GM21529 (cell line): ENCODE measurements around the gene RAB10.
A peak's percentile ranks its signal among the peaks of the same experiment; 100 is the strongest.
"Not testable (repeated sequence)": the region's sequence is repeated elsewhere in the genome, so short reads cannot be mapped to it uniquely, and the experiment has no call there.

Experiments used
- ATAC-seq: cut with Tn5 transposase; IDR thresholded peaks from one replicate; pipeline ENCODE4 v1.9.1; 2021; ENCODE audit not compliant: unreplicated experiment

The RAB10 gene

DNA sequence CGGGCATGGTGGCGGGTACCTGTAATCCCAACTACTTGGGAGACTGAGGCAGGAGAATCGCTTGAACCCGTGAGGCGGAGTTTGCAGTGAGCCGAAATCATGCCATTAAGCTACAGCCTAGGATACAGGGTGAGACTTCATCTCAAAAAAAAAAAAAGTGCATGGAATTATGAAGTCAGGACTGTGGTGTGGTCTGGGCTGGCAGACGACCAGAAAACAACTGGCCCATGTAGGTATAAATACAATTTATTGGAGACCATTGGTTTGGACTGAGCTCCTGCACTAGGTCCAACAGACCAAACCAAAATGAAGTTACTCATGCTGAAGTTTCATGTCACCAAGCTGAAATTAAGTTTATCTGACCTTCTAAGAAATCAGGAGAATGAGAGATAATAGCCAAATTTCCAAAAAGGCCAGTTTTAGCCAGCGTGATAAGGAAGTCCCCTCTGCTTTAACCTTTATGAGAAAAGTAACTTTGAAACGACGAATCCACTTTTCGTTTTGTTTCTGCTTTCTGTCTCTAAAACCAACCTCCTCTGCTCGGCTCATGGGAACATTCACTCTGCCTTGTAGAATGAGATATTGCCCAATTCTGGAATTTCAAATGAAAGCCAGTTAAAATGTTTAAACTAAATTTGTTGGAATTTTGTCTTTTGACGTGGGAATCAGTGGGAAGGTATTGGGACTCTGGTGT is 17.7 kb upstream of the RAB10 start:
- no peak for ATAC-seq

DNA sequence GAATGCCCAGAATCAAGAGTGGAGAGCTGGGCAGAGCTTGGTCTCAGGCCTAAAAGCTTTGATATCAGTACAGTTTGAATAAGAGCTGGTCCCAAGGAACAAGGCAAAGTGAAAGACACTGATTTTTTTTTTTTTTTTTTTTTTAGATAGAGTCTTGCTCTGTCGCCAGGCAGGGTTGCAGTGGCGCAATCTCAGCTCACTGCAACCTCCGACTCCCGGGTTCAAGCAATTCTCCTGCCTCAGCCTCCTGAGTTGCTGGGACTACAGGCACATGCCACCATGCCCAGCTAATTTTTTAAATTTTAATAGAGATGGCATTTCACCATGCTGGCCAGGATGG is 17.2 kb upstream of the RAB10 start:
- ATAC-seq: not testable (repeated sequence)

DNA sequence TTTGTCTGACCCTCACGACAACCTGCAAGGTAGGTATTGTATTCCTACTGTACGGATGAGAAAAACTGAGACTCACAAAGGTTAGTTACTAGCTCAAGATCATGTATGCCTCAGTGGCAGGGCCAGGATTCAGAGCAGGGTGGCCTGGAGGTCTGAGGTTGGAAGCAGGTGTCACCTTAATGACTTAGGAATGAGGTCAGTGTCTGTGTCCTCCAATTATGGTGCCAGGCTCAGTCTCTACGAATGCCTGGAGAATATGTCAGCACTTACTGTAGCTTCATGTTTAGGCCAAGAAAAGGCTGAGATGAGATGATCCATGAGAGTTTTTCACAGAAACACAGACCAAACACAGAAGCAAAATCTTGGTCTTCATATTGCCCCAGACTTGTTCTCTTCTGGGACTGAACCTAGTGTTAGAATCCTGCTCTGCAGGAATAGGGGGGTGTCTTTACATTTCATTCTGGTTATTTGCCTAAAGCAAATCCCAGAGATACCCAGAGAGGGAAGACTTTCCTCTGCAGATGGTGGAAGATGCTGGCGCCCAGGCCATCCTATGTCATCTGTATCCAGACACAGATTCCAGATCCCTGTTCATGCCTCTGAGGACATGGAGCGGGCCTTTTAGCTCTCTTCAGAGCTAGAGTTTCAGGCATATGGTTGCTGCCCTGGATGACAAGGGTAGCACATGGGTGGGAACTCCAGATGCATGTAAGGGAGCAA is 16.3 kb upstream of the RAB10 start:
- ATAC-seq: no peak

DNA sequence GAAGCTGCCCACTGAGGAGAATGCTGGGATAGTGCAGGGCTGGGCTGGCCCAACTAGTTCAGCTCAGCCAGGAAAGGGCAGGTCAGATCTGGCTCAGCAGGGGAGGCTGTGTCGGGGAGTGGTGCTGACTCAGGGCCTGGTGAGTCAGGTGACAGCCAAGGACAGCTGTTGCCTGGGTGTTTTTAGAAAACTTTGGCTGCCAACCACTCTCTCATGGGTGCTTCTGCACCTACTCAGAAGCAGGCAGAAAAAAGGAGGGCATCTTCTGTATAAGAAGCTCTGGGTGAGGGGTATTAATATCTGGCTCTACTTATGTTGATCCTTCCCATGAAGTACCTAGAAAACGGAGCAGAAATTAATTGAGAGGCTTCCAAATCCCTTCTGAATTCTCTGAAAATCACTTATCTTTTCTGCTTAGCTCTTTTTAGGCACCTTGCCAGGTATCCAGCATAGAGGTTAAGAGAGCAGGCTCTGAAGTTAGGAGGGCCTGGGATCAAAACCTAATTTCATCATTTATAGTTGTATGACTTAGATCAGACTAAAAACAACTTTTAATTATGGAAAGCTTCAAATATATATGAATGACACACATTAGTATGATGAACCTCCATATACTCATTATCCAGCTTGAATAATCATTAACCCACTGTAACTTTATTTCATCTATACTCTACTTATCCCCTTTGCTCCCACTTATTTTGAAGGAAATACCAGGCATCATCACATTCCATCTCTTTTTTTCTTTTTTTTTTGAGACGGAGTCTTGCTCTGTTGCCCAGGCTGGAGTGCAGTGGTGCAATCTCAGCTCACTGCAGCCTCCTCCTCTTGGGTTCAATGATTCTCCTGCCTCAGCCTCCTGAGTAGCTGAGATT is 15.5 kb upstream of the RAB10 start:
- no peak for ATAC-seq

DNA sequence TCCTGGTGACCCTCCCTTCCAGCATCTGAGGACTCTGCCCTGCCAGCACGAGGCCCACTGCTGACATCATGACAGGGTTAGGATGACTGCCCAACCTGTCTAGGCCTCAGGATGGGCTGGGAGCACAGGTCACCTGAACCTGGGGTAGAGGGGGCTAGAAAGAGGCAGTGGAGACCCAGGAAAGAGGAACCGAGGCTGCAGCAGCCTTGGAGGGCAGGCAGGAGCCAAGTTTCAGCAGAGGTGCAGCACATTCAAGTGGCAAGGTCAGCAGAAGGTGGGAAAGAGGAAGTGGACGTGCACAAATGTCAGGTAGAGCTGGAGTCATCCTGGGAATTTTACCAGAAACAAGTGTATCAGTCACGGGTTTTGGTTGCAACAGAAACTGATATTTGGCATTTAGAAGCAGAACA is 13.6 kb upstream of the RAB10 start:
- no peak for ATAC-seq

DNA sequence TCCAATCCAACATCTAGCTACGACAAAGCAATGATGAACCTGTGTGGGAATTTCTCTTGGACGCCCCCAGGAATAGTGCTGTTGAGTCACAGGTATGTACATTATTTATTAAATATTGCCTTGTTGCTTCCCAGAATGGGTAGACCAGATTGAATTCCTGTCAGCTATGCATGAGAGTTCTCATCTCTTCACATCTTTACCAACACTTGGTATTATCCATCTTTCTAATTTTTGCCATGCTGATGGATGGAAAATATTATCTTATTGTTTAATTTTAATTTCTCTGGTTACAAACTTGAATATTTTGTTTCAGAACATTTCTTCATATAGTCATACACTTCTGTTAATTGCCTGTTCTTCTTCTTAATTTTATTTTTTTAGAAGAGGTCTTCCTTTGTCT is 9.6 kb upstream of the RAB10 start:
- ATAC-seq: no peak

DNA sequence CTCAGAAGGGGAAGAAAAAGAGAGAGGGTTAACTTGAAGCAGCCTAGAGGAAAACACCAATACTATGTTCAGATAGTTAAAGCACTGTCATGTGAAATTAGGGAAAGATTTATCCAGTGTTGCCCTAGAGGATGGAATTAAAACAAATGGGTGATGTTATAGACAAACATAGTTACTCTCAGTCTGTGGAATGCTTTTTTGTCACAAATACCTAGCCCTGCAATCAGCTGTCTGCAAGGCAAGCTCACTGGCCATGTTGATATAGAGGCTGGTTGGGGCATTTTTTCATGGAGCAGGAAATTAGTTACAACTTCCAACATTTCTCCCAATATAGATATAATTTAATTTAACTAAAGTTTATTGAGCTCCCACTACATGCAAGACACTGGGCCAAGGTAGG is 8.4 kb upstream of the RAB10 start:
- no peak for ATAC-seq

DNA sequence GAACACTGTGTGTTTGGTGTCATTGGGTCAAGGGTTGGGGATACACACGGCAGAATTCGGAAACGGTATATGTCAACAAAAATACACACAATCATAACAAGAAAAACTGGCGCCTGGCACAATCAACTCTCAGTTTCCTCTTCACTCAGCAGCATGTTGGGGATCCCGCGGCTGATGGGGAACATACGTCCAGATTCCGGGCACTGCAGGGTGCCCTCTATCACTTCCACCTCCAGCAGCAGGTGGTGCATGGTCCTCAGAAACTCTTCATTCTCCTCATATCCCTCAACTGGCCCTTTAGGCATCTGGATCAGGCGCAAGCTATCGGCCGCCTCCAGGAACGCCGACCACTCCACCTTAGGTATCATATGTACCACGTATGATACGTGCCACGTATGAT is 5.8 kb upstream of the RAB10 start:
- not testable (repeated sequence) for ATAC-seq

DNA sequence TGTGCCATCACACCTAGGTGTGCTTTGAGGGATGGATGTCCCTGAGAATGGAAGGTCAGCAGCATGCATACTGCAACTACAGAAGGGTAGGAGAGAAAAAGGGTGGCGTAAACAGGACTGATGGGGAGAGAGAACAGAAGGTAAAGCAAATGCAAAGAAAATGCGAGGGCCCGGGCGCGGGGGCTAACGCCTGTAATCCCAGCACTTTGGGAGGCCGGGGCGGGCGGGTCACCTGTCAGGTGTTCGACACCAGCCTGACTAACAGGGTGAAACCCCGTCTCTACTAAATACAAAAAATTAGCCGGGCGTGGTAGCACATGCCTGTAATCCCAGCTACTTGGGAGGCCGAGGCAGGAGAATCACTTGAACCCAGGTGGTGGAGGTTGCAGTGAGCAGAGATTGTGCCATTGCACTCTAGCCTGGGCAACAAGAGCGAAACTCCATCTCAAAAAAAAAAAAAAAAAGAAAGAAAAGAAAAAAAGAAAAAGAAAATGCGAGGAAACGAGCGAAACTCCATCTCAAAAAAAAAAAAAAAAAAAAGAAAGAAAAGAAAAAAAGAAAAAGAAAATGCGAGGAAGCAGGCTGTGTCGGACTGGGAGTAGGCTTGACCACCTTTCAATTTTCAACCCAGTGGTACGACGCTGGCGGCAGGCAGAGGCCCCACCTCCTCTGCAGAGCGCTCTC is 1.2 kb upstream of the RAB10 start:
- peak; percentile 19 for ATAC-seq

DNA sequence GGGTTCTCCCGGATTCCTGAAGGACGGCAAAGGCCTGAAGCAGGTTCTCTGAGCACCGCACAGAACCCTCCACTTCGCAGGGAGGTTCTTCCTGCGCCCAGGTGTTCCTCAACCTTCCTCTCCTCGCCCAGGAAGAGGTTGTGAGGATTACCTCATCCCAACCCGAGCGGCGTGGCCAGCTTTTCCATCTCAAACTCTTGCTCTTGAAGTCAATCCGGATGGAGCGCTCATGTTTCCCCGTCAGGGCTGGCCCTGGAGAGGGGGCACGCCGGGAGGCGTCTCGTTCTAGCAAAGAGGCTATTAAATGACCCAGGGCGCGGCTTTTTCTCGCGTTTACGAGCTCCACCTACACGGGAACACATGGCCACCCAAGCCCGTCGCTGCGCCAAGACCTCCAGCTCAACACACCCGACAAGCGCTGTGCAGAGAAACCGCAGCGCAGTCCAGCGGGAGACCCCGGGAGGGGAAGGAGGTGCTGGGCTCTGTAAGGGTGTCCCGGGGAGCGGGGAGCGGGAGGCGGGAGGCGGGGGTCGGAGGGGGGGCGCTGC is 540 bp upstream of the RAB10 start:
- peak; percentile 26 for ATAC-seq

DNA sequence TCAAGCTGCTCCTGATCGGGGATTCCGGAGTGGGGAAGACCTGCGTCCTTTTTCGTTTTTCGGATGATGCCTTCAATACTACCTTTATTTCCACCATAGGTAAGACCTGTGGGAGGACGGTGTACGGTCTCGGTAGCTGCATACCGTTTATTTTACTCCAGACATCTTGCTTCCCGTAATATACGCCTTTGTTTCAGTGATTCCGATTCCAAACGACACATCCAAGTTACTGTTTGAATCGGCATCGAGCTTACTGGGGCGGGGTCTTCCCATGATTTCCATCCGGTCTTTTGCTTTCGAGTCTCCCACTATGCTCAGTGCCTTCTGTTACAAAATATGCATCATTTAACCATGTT is 731 bp downstream of the RAB10 start:
- ATAC-seq: no peak

DNA sequence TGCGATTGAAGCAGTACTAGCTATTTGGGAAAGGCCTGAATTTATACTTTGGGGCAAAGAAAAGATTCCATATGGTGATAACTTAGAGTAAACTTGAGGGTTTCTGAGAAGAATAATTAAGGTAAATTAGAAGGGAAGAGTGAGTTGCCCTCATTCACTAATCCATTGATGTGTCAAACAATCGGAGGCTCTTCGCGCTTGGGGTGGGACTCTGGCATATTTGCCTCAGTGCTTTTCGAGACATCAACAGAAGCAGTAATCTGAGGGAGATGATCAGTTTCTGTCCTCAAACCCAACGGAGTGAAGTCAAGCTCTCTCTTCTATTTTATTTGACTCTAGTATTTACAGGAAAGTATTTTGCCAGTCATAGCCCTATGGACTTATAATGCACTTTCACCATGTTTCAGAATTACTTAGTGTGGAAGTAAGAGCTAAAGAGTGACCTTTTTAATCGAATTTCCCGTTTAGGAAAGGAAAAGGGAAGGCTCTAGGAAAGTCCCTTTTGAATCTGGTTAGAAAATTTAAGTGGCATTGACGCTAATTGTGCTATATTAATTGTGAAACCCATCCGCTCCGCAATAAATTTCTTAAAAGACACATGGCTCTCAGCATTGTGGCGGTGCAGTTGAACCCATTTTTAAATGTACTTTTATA is 1.3 kb downstream of the RAB10 start:
- no peak for ATAC-seq

DNA sequence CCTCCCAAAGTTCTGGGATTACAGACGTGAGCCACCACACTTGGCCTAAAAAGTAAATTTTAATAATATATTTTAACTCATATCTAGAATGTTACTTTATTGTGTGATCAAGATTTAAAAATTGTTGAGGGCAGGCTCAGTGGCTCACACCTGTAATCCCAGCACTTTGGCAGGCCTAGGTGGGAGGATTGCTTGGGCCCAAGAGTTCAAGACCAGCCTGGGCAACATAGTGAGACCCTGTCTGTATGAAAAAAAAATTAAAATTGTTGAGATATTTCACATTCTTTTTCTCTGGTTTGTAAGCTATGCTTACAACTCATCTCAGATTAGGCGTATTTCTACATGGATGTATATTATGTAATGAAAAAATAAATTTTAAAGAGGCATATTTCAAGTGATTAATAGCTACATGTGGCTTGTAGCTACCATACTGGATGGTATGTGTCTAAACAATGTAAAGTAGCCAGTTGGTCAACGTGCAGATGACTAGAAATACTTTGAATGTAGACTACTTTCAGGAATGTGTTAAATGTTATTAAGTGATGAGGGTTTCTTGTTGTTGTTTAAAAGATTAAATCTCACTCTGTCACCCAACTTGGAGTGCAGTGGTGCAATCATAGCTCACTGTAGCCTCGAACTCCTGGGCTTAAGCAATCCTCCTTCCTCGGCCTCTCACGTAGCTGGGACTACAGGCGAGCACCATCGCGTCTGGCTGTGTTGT is 5.9 kb downstream of the RAB10 start:
- no peak for ATAC-seq

DNA sequence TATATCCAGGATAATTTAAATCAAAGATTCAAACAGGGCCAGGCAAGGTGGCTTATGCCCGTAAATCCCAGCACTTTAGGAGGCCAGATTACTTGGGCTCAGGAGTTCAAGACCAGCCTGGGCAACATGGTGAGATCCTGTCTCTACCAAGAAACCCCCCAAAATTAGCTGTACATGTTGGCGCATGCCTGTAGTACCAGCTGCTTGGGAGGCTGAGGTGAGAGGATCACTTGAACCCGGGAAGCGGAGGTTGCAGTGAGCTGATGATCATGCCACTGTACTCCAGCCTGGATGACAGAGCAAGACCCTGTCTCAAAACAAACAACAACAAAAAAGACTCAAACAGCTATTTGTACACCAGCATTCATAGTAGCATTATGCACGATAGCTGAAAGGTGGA is 9.2 kb downstream of the RAB10 start:
- no peak for ATAC-seq

DNA sequence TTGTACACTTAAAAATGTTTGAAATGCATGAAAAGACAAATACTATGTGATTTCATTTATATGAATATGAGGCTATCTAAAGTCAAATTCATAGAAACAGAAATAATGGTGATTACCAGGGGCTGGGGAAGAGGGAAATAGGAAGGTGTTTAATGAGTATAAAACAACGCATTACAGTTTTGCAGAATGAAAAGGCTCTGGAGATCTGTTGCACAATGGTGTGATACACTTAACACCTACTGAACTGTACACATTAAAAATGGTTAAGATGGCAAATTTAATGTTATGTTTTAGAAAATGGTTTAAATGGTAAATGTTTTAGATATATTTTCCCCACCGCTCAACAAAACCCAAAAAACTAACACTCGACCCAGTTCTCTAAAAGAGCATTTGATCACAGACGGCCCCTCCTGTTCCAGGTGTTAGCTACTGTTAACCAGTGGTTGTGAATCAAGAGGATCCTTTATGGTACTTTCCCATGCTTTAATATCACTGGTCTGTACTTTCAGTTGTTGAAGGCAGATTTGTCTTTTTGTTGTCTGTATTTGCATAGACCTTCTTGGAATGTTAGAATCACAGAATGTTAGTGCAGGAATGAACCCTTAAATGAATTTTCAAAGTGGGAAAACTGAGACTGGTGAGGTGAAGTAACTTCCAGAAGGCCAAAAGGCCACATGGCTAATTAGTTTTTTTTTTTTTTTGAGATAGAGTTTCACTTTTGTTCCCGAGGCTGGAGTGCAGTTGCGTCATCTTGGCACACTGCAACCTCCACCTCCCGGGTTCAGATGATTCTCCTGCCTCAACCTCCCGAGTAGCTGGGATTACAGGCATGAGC is 10.2 kb downstream of the RAB10 start:
- no peak for ATAC-seq

DNA sequence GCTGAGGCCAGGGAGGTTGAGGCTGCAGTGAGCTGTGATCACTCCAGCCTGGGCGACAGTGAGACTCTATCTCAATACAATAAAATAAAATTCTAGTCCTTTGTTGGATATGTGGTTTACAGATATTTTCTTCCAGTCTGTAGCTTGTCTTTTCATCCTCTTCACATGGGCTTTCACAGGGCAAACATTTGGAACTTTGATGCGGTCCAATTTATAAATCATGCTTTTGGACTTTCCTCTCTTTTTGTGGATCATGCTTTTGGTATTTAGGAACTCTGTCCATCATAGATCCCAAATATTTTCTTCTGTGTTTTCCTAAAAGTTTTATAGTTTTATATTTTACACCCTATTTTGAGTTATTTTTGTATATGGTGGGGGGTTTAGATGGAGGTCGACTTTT is 14.9 kb downstream of the RAB10 start:
- ATAC-seq: no peak

DNA sequence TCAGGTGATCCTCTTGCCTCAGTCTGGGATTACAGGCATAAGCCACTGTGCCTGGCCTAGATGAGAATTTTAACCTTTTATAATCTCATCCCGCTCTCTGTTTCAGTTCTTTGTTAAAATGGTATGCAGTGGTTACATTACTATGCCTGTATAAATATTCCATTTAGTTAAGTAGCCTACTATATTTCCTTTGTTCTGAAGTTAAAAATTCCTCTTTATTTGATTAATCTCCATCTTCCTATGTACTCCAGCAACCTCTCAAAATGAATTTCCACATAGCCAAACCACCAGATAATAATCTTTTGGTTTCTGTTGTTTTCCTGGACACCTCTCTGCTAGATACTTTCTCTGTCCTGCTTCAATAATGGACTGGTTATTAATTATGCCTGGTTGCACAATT is 15.8 kb downstream of the RAB10 start:
- ATAC-seq: no peak

DNA sequence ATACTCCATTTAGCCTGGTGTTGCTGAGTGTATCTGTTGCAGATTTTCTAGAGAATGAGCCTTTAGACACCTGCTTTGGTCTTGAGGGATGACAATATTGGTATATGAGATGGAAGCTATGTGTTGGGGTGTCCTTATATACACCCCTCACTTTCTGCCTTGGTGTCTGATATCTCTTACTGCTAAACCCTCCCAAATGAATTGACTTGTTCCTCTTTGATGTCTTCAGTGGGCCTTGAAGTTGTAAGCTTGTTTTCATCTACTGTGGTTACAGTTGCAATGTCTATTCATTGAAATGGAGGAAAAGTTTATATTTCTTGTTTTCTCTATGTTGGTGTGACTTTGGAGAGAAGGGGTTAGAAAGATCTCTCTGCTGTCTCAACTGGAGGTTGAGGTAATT is 18.9 kb downstream of the RAB10 start:
- ATAC-seq: no peak
